ENCODE results near the gene SUCO. TPM values are rescaled to one million over a fixed set of nuclear protein-coding genes. Genes with fewer than 3 reads are reported as not detected.

The SUCO gene
- total RNA-seq, 1 experiment from 2014 or later: 37.7 TPM

- H3K27me3 Mint-ChIP-seq (ENCODE audit: low read depth): no peaks in the 10 kb centered on the region
- Histone ChIP-seq H4K8ac (replicated peaks; ENCODE audit: insufficient read length, low read depth, low read length) (no peak overlapping the region), H4K91ac (ENCODE audit: insufficient read length, low read depth, low read length) (no peak overlapping the region), H3K56ac (ENCODE audit: insufficient read length, low read depth, low read length) (no peak overlapping the region), H3K79me2 (ENCODE audit: insufficient read depth, low read length) (no peaks in the 10 kb centered on the region), H4K20me1 (ENCODE audit: control insufficient read depth, insufficient read depth, insufficient read length) (no peaks in the 10 kb centered on the region), H3K4ac (ENCODE audit: low read depth, low read length) (no peak overlapping the region), H3K18ac (ENCODE audit: insufficient read length, low read depth, low read length) (no peak overlapping the region), H2BK120ac (ENCODE audit: low read depth, low read length, poor library complexity, severe bottlenecking) (no peak overlapping the region), H3K4me2 (ENCODE audit: insufficient read depth, insufficient read length, low read length) (no peak overlapping the region), H3K9ac (ENCODE audit: extremely low read depth, insufficient read length, low read length) (no peak overlapping the region), H3K23ac (ENCODE audit: insufficient read length, low read depth, low read length) (no peak overlapping the region), H2BK5ac (ENCODE audit: insufficient read length, low read length) (no peak overlapping the region), H3K79me1 (ENCODE audit: insufficient read depth, low read depth, low read length, poor library complexity, severe bottlenecking) (no peaks in the 10 kb centered on the region), H3K14ac (ENCODE audit: insufficient read depth, low read length) (no peak overlapping the region), H2BK12ac (ENCODE audit: insufficient read length, low read depth, low read length) (no peak overlapping the region), H3K9me3 (ENCODE audit: control insufficient read depth, low read depth, low read length) (no peaks in the 10 kb centered on the region), H2BK15ac (ENCODE audit: low read depth, low read length) (no peak overlapping the region), H3K4me1 (ENCODE audit: insufficient read depth, low read length) (no peaks in the 10 kb centered on the region; the same call in 1 of the 2 replicates), H2BK20ac (ENCODE audit: low read depth, low read length, poor library complexity, severe bottlenecking) (no peak overlapping the region), H3K23me2 (ENCODE audit: insufficient read length, low read depth, low read length, poor library complexity, severe bottlenecking) (no peaks in the 10 kb centered on the region), H3T11ph (ENCODE audit: low read length) (no peak overlapping the region), H3K27ac (ENCODE audit: insufficient read length, low read depth, low read length) (no peak overlapping the region), H4K5ac (ENCODE audit: insufficient read length, low read depth, low read length) (no peak overlapping the region), H2AK5ac (ENCODE audit: insufficient read length, low read length) (no peak overlapping the region), H2AFZ (ENCODE audit: low read length) (no peak overlapping the region), H3K27me3 (ENCODE audit: insufficient read depth, low read length) (no peaks in the 10 kb centered on the region)
- peaks cover 0 to 3% of the 10 kb centered on the region in 2 experiments; a peak in 1 of 5 replicates for H3K9me3 Mint-ChIP-seq
- H3K4me1 Mint-ChIP-seq: no peaks in the 10 kb centered on the region; a peak in 1 of 4 replicates
- no peaks in the 10 kb centered on the region for H3K36me3 Mint-ChIP-seq (ENCODE audit: insufficient read depth in 1 of 3, low read depth in 3 of 3)
- no peak overlapping the region for H3K4me3 Mint-ChIP-seq
- no peak for TF ChIP-seq CTCF (conservative IDR thresholded peaks at IDR 0.05)
- H3K27ac Mint-ChIP-seq: no peak overlapping the region
- DNase-seq: no peak
- no CpG with 5 or more reads among the region's 2 CpGs for WGBS (ENCODE audit: extremely low coverage, insufficient read length, low lambda C conversion rate)
Observed at GRCh38 chr1:172650474-172651193, 117.7 kb downstream of the SUCO start.

Measured in H9 (cell line).